ENCODE measurements around the gene SOX6.

SOX6 gene

GRCh38 chr11:16265022-16265421 is 91.3 kb downstream of the SOX6 start:
- DNase-seq: no peak

DNA sequence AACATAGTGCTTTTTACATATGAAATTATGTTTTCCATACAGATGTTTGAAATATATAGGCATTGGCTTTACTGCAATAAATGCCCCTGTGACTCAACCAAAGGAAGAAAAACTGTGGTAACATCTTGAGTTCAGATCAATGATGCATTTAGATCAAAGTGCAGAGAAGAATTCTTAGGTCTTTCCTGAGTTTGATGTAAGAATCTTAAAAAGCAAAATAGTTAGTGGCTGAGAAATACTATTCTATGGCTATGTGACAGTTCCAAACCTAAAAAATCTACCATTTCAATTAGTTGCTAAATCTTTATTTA is 93.7 kb downstream of the SOX6 start:
- DNase-seq: no peak

GRCh38 chr11:16261836-16262644 is 94.3 kb downstream of the SOX6 start:
- DNase-seq: no peak

DNA sequence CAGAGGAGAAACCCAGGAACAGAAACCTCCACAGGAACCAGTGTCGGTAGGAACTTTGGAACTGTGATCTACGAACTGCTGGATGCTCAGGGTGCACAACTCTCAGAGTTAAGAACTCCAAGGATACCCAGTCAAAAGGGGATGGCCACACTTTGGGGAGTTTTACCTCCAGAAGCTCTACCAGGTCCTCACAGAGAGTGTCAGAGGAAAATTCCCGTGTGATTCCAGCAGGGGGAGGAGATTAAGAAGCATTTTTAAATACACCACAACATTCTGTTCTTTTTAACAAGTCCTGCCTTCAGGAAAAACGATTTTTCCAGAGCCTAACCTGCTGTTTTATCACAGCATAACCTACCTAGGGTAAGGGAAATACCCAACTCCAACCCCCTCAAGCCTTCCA is 104.0 kb downstream of the SOX6 start:
- no peak for DNase-seq

- no peak for DNase-seq
Measured at GRCh38 chr11:16248248-16248647, 108.1 kb downstream of the SOX6 start.

- DNase-seq: no peak
Measured at GRCh38 chr11:16242806-16243205, 113.5 kb downstream of the SOX6 start.

DNA sequence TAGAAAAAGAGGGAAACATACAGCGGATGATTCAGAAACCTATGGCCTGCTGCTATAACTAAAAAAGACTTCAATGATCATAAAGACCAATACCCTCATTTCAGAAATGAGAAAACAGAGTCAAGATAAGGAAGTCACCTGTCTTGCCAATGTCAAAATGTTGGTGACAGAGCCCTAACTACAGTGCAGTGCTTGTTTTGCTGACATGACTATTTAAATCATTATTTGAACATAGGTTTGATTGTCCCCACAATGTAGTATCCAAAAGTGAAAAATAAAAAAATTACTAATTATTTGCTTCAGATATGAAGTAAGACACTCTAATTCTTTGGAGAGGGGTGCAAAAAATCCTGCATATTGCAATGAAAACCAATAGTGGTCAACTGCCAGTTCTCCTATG is 115.7 kb downstream of the SOX6 start:
- DNase-seq: no peak

GRCh38 chr11:16239141-16240105 is 116.9 kb downstream of the SOX6 start:
- DNase-seq: no peak

- DNase-seq: peak; percentile 55
Measured at GRCh38 chr11:16226245-16226644, 130.1 kb downstream of the SOX6 start.

- no peak for DNase-seq
Measured at GRCh38 chr11:16225623-16226022, 130.7 kb downstream of the SOX6 start.

GRCh38 chr11:16223558-16223957 is 132.8 kb downstream of the SOX6 start:
- no peak for DNase-seq

DNA sequence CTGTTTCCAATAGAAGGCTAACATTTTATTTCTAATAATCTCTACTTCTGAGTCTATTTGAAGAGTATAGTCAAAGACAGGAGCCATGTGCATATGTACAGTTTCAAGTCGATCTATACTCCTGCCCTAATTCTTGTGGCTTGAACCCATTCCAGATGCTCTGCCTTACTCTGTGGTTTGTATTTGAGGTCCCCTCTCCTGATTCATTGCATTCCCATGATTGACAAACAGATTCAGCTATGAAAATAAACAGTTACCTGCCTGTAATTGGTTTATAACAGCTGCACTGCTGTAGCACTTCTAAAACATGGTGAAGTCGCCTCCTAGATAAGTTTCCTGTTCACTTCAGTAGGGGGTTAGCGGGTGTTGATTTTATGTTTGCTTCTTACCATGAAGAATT is 138.7 kb downstream of the SOX6 start:
- no peak for DNase-seq

DNA sequence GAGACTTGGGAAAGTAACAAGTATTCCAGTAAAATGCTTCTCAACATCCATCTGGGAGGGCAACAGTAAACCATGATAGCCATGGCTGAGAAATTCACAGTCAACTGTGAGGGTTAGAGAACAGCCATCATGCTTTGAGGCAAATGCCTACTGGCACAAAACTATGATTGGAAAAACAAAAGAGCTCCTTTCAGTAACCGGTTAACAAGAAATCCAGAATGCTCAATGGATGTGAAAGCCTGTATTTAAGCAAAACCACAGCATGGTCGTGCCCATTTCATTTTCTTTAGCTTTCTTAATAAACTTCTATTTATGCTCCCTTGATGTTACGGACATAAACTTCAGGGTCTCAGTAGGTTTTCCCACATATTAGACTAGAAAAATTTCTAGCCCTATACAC is 139.5 kb downstream of the SOX6 start:
- DNase-seq: no peak

DNA sequence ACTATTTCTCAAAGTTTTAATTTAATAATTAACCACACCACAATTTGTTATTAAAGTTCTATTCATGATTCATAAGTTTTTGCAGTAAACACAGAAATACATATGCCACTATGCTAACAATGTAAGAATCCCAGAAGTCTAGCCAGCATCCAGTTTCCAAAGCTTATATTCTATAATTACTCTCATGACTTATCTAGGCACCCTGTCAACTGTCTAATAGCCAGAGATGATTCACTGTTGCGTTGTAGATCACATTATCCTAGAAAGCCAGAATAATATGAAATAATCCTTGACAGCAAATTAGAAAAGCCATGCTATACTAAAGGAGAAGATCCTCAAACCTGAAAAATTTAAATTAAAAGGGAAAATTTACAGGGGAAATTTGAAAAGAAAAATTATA is 141.0 kb downstream of the SOX6 start:
- no peak for DNase-seq

- no peak for DNase-seq
Measured at GRCh38 chr11:16211407-16211806, 144.9 kb downstream of the SOX6 start.

DNA sequence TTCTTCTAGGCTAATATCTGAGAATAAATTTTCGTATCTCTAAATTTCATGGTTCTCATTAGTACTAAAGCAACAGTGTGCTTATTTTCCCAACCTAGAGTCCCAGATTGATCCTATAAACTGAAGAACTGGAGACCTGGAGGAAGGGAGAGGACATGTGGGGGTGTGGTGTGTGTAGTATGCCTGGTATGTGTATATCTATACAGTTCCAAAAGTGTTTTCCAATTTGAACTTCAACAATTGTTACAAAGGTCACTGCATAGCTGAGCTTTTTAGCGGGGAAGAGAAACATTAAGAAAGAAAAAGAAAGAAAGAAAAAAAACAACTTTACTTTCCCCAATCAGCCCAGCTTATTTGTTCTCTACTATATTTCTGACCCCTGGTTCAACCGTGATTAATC is 152.1 kb downstream of the SOX6 start:
- no peak for DNase-seq

DNA sequence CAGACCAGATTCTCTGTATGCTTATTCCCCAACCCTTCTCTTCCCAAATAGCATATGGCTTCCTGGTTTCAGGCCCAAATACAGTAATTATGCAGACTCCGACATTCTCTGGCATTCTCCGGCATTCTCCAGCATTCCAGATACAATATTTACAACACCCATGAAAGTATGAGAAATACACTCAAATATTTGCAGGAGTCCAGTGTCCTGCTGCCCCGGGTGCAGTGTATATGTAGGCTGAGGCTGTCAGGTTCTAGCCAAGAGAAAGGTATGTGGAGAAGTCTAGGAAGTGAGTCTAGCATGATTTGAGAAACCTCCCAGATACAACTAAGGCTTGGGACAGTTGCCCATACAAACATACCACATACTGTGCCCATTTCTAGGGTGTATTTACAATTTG is 160.7 kb downstream of the SOX6 start:
- DNase-seq: no peak

GRCh38 chr11:16194566-16194965 is 161.8 kb downstream of the SOX6 start:
- no peak for DNase-seq

DNA sequence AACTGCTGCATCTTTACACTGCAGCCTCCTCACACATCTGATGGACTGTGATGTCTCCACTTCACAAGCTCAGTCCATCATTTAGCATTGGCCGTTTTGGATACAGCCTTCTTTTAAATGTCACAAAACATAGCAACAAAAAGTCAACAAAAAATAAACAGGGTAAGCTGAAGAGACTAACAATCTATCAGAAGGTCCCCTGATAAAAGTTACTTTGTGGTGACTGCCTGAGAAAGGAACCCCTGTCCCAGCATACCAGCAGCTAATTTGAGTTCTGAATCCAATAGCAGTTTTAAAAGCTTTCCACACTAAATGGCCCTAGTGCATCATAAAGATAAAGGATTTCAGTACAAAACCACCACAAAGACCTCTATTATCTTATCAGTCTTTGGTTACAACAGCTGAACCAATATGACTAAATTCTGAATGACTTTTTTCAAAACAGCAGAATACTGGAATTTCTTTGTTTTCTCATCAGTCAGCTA is 162.4 kb downstream of the SOX6 start:
- DNase-seq: no peak

- no peak for DNase-seq
Measured at GRCh38 chr11:16191868-16192240, 164.5 kb downstream of the SOX6 start.

DNA sequence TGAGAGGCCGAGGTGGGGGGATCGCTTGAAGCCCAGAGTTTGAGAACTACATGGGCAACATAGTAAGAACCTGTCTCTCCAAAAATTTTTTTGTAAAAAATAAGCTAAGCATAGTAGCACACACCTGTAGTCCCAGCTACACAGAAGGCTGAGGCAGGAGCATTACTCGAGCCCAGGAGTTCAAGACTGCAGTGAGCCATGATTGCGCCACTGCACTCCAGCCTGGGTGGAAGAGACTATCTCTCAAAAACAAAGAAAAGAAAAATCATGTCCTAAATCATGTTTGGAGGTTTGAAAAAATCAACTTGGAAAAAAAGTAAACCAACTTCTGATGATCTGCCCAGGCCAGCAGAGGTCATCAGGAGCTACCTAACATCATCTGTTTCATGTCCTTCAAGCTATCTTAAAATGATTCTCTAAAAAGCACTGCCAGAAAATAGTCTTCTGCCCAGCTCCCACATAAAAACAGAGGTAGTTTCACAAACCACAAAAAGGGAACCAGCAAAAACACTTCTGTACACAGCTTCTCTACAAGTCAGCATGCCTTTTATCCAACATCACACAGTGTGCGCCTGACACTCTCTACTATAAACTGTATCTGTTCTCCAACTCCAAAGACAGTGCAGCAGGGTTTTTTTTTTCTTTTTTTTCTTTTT is 165.0 kb downstream of the SOX6 start:
- peak; percentile 4 for DNase-seq

GRCh38 chr11:16186680-16187079 is 169.7 kb downstream of the SOX6 start:
- DNase-seq: no peak

- no peak for DNase-seq
Measured at GRCh38 chr11:16185042-16185441, 171.3 kb downstream of the SOX6 start.

GRCh38 chr11:16184588-16184987 is 171.8 kb downstream of the SOX6 start:
- DNase-seq: peak; percentile 11
